Neural progenitor cell (in vitro differentiated cells): ENCODE results near the gene TMEM250. TPM values are rescaled to one million over a fixed set of nuclear protein-coding genes. Genes with fewer than 3 reads are reported as not detected.

Experiments used
- DNase-seq: peaks from one replicate; pipeline ENCODE4 v3.0.0-alpha.2; 2016; ENCODE audit warnings: low spot score
- H2AFZ ChIP-seq: fragments of 200-600 bp; sonication (generic); replicated peaks from 2 replicates; pipeline ENCODE4 v1.6.1; 2016; ENCODE audit warnings: antibody characterized with exemption
- H3F3A ChIP-seq: fragments of 200-600 bp; sonication (generic); 2 replicates; pipeline ENCODE4 v1.6.1; 2016; ENCODE audit warnings: antibody characterized with exemption, low read depth
- H3K27ac ChIP-seq: fragments of 200-600 bp; sonication (generic); 2 replicates; pipeline ENCODE4 v1.5.1; 2016; ENCODE audit warnings: mild to moderate bottlenecking
- H3K27me3 ChIP-seq: fragments of 200-600 bp; sonication (generic); 2 replicates; pipeline ENCODE4 v1.6.1; 2016; ENCODE audit warnings: mild to moderate bottlenecking, moderate library complexity
- H3K36me3 ChIP-seq: fragments of 200-600 bp; sonication (generic); 2 replicates; pipeline ENCODE4 v1.5.1; 2016
- H3K4me1 ChIP-seq: fragments of 200-600 bp; sonication (generic); 2 replicates; pipeline ENCODE4 v1.6.1; 2016; ENCODE audit warnings: mixed run types
- H3K4me2 ChIP-seq: fragments of 200-600 bp; sonication (generic); 2 replicates; pipeline ENCODE4 v1.6.1; 2016
- H3K4me3 ChIP-seq: fragments of 200-600 bp; sonication (generic); 2 replicates; pipeline ENCODE4 v1.5.1; 2016
- H3K79me2 ChIP-seq: fragments of 200-600 bp; sonication (generic); 2 replicates; pipeline ENCODE4 v1.6.1; 2016; ENCODE audit warnings: low read depth
- H3K9ac ChIP-seq: fragments of 200-600 bp; sonication (generic); 2 replicates; pipeline ENCODE4 v1.6.1; 2016
- H3K9me3 ChIP-seq: fragments of 200-600 bp; sonication (generic); 2 replicates; pipeline ENCODE4 v1.5.1; 2016; ENCODE audit warnings: low read depth
- H4K20me1 ChIP-seq: fragments of 200-600 bp; sonication (generic); 2 replicates; pipeline ENCODE4 v1.6.1; 2016; ENCODE audit warnings: low read depth
- H3K27ac Mint-ChIP-seq: 3 replicates; pipeline ENCODE4 v1.8.0; 2021; ENCODE audit warnings: mixed read lengths
- H3K27me3 Mint-ChIP-seq: 2 replicates; pipeline ENCODE4 v1.8.0; 2022; ENCODE audit warnings: low read depth, mild to moderate bottlenecking, inconsistent platforms, moderate library complexity, mixed read lengths; ENCODE audit not compliant: insufficient read depth
- H3K36me3 Mint-ChIP-seq: 3 replicates; pipeline ENCODE4 v1.8.0; 2021; ENCODE audit warnings: mixed read lengths
- H3K4me1 Mint-ChIP-seq: 3 replicates; pipeline ENCODE4 v1.8.0; 2021; ENCODE audit warnings: mixed read lengths
- H3K4me3 Mint-ChIP-seq: 3 replicates; pipeline ENCODE4 v1.8.0; 2021; ENCODE audit warnings: mild to moderate bottlenecking, moderate library complexity, mixed read lengths
- H3K9me3 Mint-ChIP-seq: 3 replicates; pipeline ENCODE4 v1.8.0; 2020; ENCODE audit warnings: mixed read lengths
- CTCF ChIP-seq: fragments of 200-600 bp; sonication (generic); IDR thresholded peaks from 2 replicates; pipeline ENCODE4 v1.5.1; 2017; ENCODE audit warnings: antibody characterized with exemption, mild to moderate bottlenecking
- EZH2 ChIP-seq: fragments of 200-600 bp; sonication (generic); IDR thresholded peaks from 2 replicates; pipeline ENCODE4 v1.6.1; 2017; ENCODE audit warnings: antibody characterized with exemption, mild to moderate bottlenecking, moderate library complexity
- EZH2phosphoT487 ChIP-seq: fragments of 200-600 bp; sonication (generic); IDR thresholded peaks from 2 replicates; pipeline ENCODE4 v1.6.1; 2017; ENCODE audit warnings: antibody characterized with exemption
- total RNA-seq: library from RNA; depleted of rRNA; stranded (reverse); fragments of >200 nt; gene quantifications from 2 replicates; pipeline ENCODE4 v1.2.3, GENCODE V29; 2015; ENCODE audit warnings: low replicate concordance

Gene TMEM250
- total RNA-seq, 1 donor from 2014 or later = 16.3 TPM

GRCh38 chr9:136147038-136147889, 28.6 kb upstream of the TMEM250 start:
- Histone ChIP-seq H3K4me2 (no peak overlapping the region), H3K9ac (no peak overlapping the region), H3K4me1 (peaks cover 24% of the 10 kb centered on the region), H4K20me1 (no peaks in the 10 kb centered on the region), H2AFZ (no peak overlapping the region), H3K79me2 (no peaks in the 10 kb centered on the region), H3K27me3 (peaks cover 17% of the 10 kb centered on the region), H3K9me3 (no peaks in the 10 kb centered on the region), H3K36me3 (no peaks in the 10 kb centered on the region), H3K27ac (no peak overlapping the region), H3F3A (peaks cover 29% of the 10 kb centered on the region), H3K4me3 (no peak overlapping the region)
- no peak for DNase-seq
- peaks cover 9% of the 10 kb centered on the region for H3K27me3 Mint-ChIP-seq
- no peak overlapping the region for H3K4me3 Mint-ChIP-seq
- no peaks in the 10 kb centered on the region for H3K36me3 Mint-ChIP-seq
- no peak overlapping the region for H3K27ac Mint-ChIP-seq
- no peak for TF ChIP-seq EZH2
- no peak for TF ChIP-seq CTCF
- no peak for TF ChIP-seq EZH2phosphoT487
- peaks cover 9% of the 10 kb centered on the region for H3K4me1 Mint-ChIP-seq
- no peaks in the 10 kb centered on the region for H3K9me3 Mint-ChIP-seq

GRCh38 chr9:136146126-136147037, 27.7 kb upstream of the TMEM250 start:
- Mint-ChIP-seq H3K27ac (no peak overlapping the region), H3K27me3 (peaks cover 7% of the 10 kb centered on the region), H3K9me3 (no peaks in the 10 kb centered on the region), H3K36me3 (no peaks in the 10 kb centered on the region), H3K4me3 (peak overlapping the region; percentile 35), H3K4me1 (peaks cover 7% of the 10 kb centered on the region)
- Histone ChIP-seq H3K9ac (no peak overlapping the region), H3K27ac (no peak overlapping the region), H3K4me3 (no peak overlapping the region), H3K9me3 (no peaks in the 10 kb centered on the region), H2AFZ (no peak overlapping the region), H3F3A (peaks cover 22% of the 10 kb centered on the region), H3K27me3 (peaks cover 11% of the 10 kb centered on the region), H3K36me3 (no peaks in the 10 kb centered on the region), H3K4me1 (peaks cover 21% of the 10 kb centered on the region), H3K79me2 (no peaks in the 10 kb centered on the region), H3K4me2 (no peak overlapping the region), H4K20me1 (no peaks in the 10 kb centered on the region)
- TF ChIP-seq EZH2phosphoT487 (no peak), CTCF (no peak), EZH2 (no peak)
- DNase-seq = no peak

GRCh38 chr9:136145580-136145979, 26.9 kb upstream of the TMEM250 start:
- H3K27me3 ChIP-seq = peaks cover 4% of the 10 kb centered on the region
- TF ChIP-seq EZH2phosphoT487 (no peak), EZH2 (no peak), CTCF (no peak)
- no peaks in the 10 kb centered on the region for H3K79me2 ChIP-seq
- Mint-ChIP-seq H3K27ac (no peak overlapping the region), H3K27me3 (peaks cover 7% of the 10 kb centered on the region), H3K9me3 (no peaks in the 10 kb centered on the region), H3K4me1 (peaks cover 14% of the 10 kb centered on the region), H3K36me3 (no peaks in the 10 kb centered on the region), H3K4me3 (no peak overlapping the region)
- H3K9ac ChIP-seq = no peak overlapping the region
- no peak overlapping the region for H3K27ac ChIP-seq
- peaks cover 16% of the 10 kb centered on the region for H3K4me1 ChIP-seq
- no peak overlapping the region for H3K4me2 ChIP-seq
- H3K4me3 ChIP-seq = no peak overlapping the region
- H4K20me1 ChIP-seq = no peaks in the 10 kb centered on the region
- peaks cover 15% of the 10 kb centered on the region for H3F3A ChIP-seq
- H3K9me3 ChIP-seq = no peaks in the 10 kb centered on the region
- DNase-seq = no peak
- H3K36me3 ChIP-seq = no peaks in the 10 kb centered on the region
- no peak overlapping the region for H2AFZ ChIP-seq
